Measurements from ENCODE around the gene PRRG2. TPM values are rescaled to one million over a fixed set of nuclear protein-coding genes. Genes with fewer than 3 reads are reported as not detected.

PRRG2 gene
- total RNA-seq, 1 donor, result 2.7 TPM

- no peak for DNase-seq (ENCODE audit: low read depth in 2 of 3, low spot score in 2 of 3)
Observed at GRCh38 chr19:49556412-49557398, 24.4 kb upstream of the PRRG2 start.

- DNase-seq (ENCODE audit: low read depth in 2 of 3, low spot score in 2 of 3), result no peak
Observed at GRCh38 chr19:49557641-49558325, 23.3 kb upstream of the PRRG2 start.

GRCh38 chr19:49558591-49558990, 22.5 kb upstream of the PRRG2 start:
- no peak for DNase-seq (ENCODE audit: low read depth in 2 of 3, low spot score in 2 of 3)

- no peak for DNase-seq (ENCODE audit: low read depth in 2 of 3, low spot score in 2 of 3)
Observed at GRCh38 chr19:49559443-49559842, 21.7 kb upstream of the PRRG2 start.

GRCh38 chr19:49559928-49560327, 21.2 kb upstream of the PRRG2 start:
- DNase-seq (ENCODE audit: low read depth in 2 of 3, low spot score in 2 of 3), result no peak

GRCh38 chr19:49560358-49560900, 20.7 kb upstream of the PRRG2 start:
- no peak for DNase-seq (ENCODE audit: low read depth in 2 of 3, low spot score in 2 of 3)

- no peak for DNase-seq (ENCODE audit: low read depth in 2 of 3, low spot score in 2 of 3)
Observed at GRCh38 chr19:49564616-49565045, 16.5 kb upstream of the PRRG2 start.

- no peak for DNase-seq (ENCODE audit: low read depth in 2 of 3, low spot score in 2 of 3)
Observed at GRCh38 chr19:49565261-49565660, 15.9 kb upstream of the PRRG2 start.

GRCh38 chr19:49566302-49566701, 14.8 kb upstream of the PRRG2 start:
- no peak for DNase-seq (ENCODE audit: low read depth in 2 of 3, low spot score in 2 of 3)

GRCh38 chr19:49567861-49568441, 13.2 kb upstream of the PRRG2 start:
- DNase-seq (ENCODE audit: low read depth in 2 of 3, low spot score in 2 of 3), result peak in 1 of 3 donors; percentile 73

- peak in 2 of 3 donors; percentile 86 to 93 for DNase-seq (ENCODE audit: low read depth in 2 of 3, low spot score in 2 of 3)
Observed at GRCh38 chr19:49570138-49570856, 10.8 kb upstream of the PRRG2 start.

- DNase-seq (ENCODE audit: low read depth in 2 of 3, low spot score in 2 of 3), result peak in 2 of 3 donors; percentile 36 to 39
Observed at GRCh38 chr19:49570997-49571676, 10.0 kb upstream of the PRRG2 start.

GRCh38 chr19:49573009-49573408, 8.1 kb upstream of the PRRG2 start:
- DNase-seq (ENCODE audit: low read depth in 2 of 3, low spot score in 2 of 3), result no peak

- DNase-seq (ENCODE audit: low read depth in 2 of 3, low spot score in 2 of 3), result no peak
Observed at GRCh38 chr19:49573425-49573824, 7.7 kb upstream of the PRRG2 start.

- no peak for DNase-seq (ENCODE audit: low read depth in 2 of 3, low spot score in 2 of 3)
Observed at GRCh38 chr19:49574206-49574755, 6.8 kb upstream of the PRRG2 start.

GRCh38 chr19:49579193-49579592, 1.9 kb upstream of the PRRG2 start:
- DNase-seq (ENCODE audit: low read depth in 2 of 3, low spot score in 2 of 3), result no peak

GRCh38 chr19:49579947-49580263, 1.2 kb upstream of the PRRG2 start:
- no peak for DNase-seq (ENCODE audit: low read depth in 2 of 3, low spot score in 2 of 3)

- DNase-seq (ENCODE audit: low read depth in 2 of 3, low spot score in 2 of 3), result peak; percentile 86 to 97 (median 96)
Observed at GRCh38 chr19:49580264-49581006, 681 bp upstream of the PRRG2 start, which contains the start of gene NOSIP. Gene NOSIP (minus strand): TSS chr19:49580556. CDS start chr19:49560691, 19,865 bp downstream.

GRCh38 chr19:49583239-49583638, 2.1 kb downstream of the PRRG2 start:
- no peak for DNase-seq (ENCODE audit: low read depth in 2 of 3, low spot score in 2 of 3)
